CD4-positive, alpha-beta T cell (primary cell): ENCODE measurements around the gene HIBADH. TPM values are rescaled to one million over a fixed set of nuclear protein-coding genes. Genes with fewer than 3 reads are reported as not detected.

Experiments used
- ATAC-seq: fragments of 200-7000 bp; cut with Tn5 transposase; one replicate; pipeline ENCODE4 v1.10.0; 2022; ENCODE audit warnings: mild to moderate bottlenecking; ENCODE audit not compliant: poor library complexity
- CTCF ChIA-PET: fragments of 350-600 bp; sonication (Branson Sonifier 250); formaldehyde crosslinking; loops from one replicate; lab custom pipeline; 2021; ENCODE audit warnings: antibody characterized with exemption, inconsistent platforms; lab: Charles Lee
- POLR2A ChIA-PET: fragments of 350-600 bp; sonication (Branson Sonifier 250); formaldehyde crosslinking; loops from one replicate; lab custom pipeline; 2021; ENCODE audit warnings: antibody characterized with exemption, inconsistent platforms; lab: Charles Lee
- DNase-seq, 14 experiments: peaks; one replicate each; pipeline ENCODE4 v3.0.0-alpha.2; 2013 to 2020; ENCODE audit warnings: mixed read lengths in 2 of 14
- H3K27ac ChIP-seq, 2 donors: one replicate each; pipeline versions ENCODE4 v1.5.1 to v1.7.0; 2013; ENCODE audit warnings: low read length in 2 of 2, low read depth in 1 of 2, mild to moderate bottlenecking in 1 of 2
- H3K27me3 ChIP-seq, 2 experiments: 1 replicate in 1 of 2; 2 replicates in 1 of 2; pipeline versions ENCODE4 v1.6.1 to v1.7.0; 2013; ENCODE audit warnings: low read length in 2 of 2, control low read depth in 1 of 2, mild to moderate bottlenecking in 1 of 2, moderate library complexity in 1 of 2; ENCODE audit not compliant: insufficient read depth in 2 of 2, control insufficient read depth in 1 of 2
- H3K36me3 ChIP-seq: one replicate; pipeline ENCODE4 v1.6.1; 2013; ENCODE audit warnings: low read length, control low read depth; ENCODE audit not compliant: insufficient read depth
- H3K4me1 ChIP-seq: one replicate; pipeline ENCODE4 v1.6.1; 2013; ENCODE audit warnings: low read length, control low read depth; ENCODE audit not compliant: insufficient read depth
- H3K4me3 ChIP-seq: one replicate; pipeline ENCODE4 v1.5.1; 2013; ENCODE audit warnings: mild to moderate bottlenecking, low read length, moderate library complexity
- H3K9me3 ChIP-seq, 2 experiments: 1 replicate in 1 of 2; 2 replicates in 1 of 2; pipeline versions ENCODE4 v1.6.1 to v1.7.0; 2013; ENCODE audit warnings: low read length in 2 of 2, mild to moderate bottlenecking in 2 of 2, control low read depth in 1 of 2, moderate library complexity in 1 of 2; ENCODE audit not compliant: control insufficient read depth in 1 of 2, insufficient read depth in 1 of 2
- H3K27ac Mint-ChIP-seq: one replicate; pipeline ENCODE4 v1.8.0; 2020; ENCODE audit warnings: mixed read lengths
- H3K27me3 Mint-ChIP-seq: one replicate; pipeline ENCODE4 v1.8.0; 2021; ENCODE audit warnings: mixed read lengths
- H3K36me3 Mint-ChIP-seq: one replicate; pipeline ENCODE4 v1.8.0; 2021; ENCODE audit warnings: low read depth, mixed read lengths
- H3K4me1 Mint-ChIP-seq: one replicate; pipeline ENCODE4 v1.8.0; 2021; ENCODE audit warnings: low read depth, mixed read lengths
- H3K4me3 Mint-ChIP-seq: one replicate; pipeline ENCODE4 v1.8.0; 2020; ENCODE audit warnings: mild to moderate bottlenecking, mixed read lengths
- H3K9me3 Mint-ChIP-seq: one replicate; pipeline ENCODE4 v1.8.0; 2020; ENCODE audit warnings: mixed read lengths
- intact Hi-C, 2 experiments: fragments of 100-400 bp; cut with DNase I in 1 of 2; cut with micrococcal nuclease in 1 of 2; formaldehyde crosslinking; loops; one replicate each; pipeline versions ENCODE4 v1.15.1 to v1.9.0; 2023 to 2025; cut with DNase I, micrococcal nuclease
- polyA plus RNA-seq, 2 donors: library from polyadenylated mRNA; unstranded; fragments of 120-200 nt; gene quantifications; one replicate each; pipeline ENCODE4 v1.2.1, GENCODE V29; 2013
- total RNA-seq, 174 experiments: library from RNA in 2 of 174; stranded (reverse) in 2 of 174; gene quantifications; one replicate each; pipeline ENCODE4 v1.2.3 and lab custom pipeline; 2021 to 2026
- TF ChIP-seq, protein P1 (sequence below): fragments of 200-600 bp; IDR thresholded peaks from one replicate; pipeline ENCODE4 v1.8.0; 2022; ENCODE audit warnings: antibody characterized with exemption, mild to moderate bottlenecking

HIBADH gene
- 1 to 10 TPM; 6.3 to 8.4 TPM for total RNA-seq
- 12.8 TPM for polyA plus RNA-seq (2013, experiment 1 of 2)
- 14.5 TPM for polyA plus RNA-seq (2013, experiment 2 of 2)
- 5.5 to 33.8 (median 19.4) reads per million in 172 experiments for total RNA-seq (lab: John Stamatoyannopoulos, UW)

DNA sequence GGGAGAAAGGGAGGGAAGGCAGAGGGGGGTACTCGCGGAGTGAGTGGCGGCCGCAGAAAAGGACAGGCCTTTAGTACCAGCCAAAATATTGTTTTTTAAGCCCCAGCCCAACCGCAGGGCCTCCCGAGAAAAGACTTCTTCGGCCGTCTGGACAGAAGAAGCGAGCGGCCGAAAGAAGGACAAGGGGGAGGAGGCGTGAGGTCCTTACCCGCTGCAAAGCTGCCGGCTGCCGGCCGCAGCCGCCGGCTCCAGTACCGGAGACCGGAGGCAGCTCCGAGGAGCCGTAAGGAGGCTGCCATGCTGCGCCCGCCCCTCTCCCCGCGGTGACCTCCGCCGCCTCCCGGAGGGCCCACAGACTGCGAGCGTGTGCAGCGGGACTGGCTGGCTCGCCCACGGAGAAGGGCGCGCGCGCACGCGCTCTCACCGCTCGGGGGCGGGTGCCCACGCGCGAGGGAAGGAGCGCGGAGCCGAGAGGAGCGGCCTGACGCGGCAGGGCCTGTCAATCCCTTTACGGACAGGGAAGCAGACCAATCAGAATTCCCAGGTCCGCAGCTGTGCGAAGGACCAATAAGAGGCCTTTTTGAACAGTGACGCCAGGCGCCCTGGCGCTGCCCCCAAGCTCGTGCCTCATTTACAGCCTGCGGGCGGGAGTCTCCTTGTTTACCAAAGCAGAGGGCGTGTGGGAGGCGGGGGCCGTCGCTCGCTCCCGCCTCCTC lies at the start of gene HIBADH:
HIBADH (minus strand) TSS at position 394 of the 716 bp plus-strand sequence; CDS start at position 299, 95 bp downstream.
- intact Hi-C loops: loop anchor here (1.0 to 10.0 kb wide), 6 partner anchors 77 to 1460 kb away; partner anchors contain the start of genes CBX3 (in 1 of the 2), HNRNPA2B1 (in 1 of the 2), JAZF1 (in 1 of the 2) and TAX1BP1 (in 1 of the 2)
- no peaks in the 10 kb centered on the region for H3K36me3 Mint-ChIP-seq
- Histone ChIP-seq H3K27me3 (no peaks in the 10 kb centered on the region), H3K27ac (peak within 1 kb of the TSS; percentile 50 to 83), H3K36me3 (no peaks in the 10 kb centered on the region), H3K9me3 (no peaks in the 10 kb centered on the region), H3K4me3 (peak within 1 kb of the TSS; percentile 98), H3K4me1 (peaks cover 16% of the 10 kb centered on the region)
- ChIA-PET CTCF (interaction anchor here (1.2 to 1.4 kb wide), 3 partner anchors 33 to 111 kb away, joined by 3 to 9 read pairs (median 3); partner anchors contain the start of gene TAX1BP1), POLR2A (interaction anchor here (0.6 to 2.7 kb wide), 20 partner anchors 12 to 1463 kb away, joined by 3 to 116 read pairs (median 4); partner anchors contain the start of genes CBX3, HNRNPA2B1 and TAX1BP1)
- no peaks in the 10 kb centered on the region for H3K27me3 Mint-ChIP-seq
- peaks cover 20% of the 10 kb centered on the region for H3K4me1 Mint-ChIP-seq
- peak within 1 kb of the TSS; percentile 99 for H3K27ac Mint-ChIP-seq
- no peaks in the 10 kb centered on the region for H3K9me3 Mint-ChIP-seq
- TF ChIP-seq, protein P1, sequence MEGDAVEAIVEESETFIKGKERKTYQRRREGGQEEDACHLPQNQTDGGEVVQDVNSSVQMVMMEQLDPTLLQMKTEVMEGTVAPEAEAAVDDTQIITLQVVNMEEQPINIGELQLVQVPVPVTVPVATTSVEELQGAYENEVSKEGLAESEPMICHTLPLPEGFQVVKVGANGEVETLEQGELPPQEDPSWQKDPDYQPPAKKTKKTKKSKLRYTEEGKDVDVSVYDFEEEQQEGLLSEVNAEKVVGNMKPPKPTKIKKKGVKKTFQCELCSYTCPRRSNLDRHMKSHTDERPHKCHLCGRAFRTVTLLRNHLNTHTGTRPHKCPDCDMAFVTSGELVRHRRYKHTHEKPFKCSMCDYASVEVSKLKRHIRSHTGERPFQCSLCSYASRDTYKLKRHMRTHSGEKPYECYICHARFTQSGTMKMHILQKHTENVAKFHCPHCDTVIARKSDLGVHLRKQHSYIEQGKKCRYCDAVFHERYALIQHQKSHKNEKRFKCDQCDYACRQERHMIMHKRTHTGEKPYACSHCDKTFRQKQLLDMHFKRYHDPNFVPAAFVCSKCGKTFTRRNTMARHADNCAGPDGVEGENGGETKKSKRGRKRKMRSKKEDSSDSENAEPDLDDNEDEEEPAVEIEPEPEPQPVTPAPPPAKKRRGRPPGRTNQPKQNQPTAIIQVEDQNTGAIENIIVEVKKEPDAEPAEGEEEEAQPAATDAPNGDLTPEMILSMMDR: peak; percentile 19
- ATAC-seq (peak; percentile 94), DNase-seq (peak; percentile 89 to 99 (median 95))
- H3K4me3 Mint-ChIP-seq: peak within 1 kb of the TSS; percentile 93

DNA sequence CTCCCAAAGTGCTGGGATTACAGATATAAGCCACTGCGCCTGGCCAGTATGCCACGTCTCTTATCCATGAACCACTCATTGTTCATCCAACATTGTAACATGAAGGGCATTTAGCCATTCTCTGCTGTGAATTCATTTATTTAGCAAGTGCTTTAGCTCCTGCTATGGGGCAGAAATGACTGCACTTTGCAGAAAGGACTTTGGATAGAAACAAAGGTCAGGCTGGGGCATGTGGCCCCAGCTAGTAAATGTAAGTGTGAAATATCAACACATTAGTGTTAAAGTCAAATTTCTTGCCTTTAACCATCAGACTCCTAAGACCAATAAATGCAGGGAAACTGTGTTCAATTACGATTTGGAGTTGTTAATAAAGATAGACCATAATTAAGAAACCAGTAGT lies 49.5 kb upstream of the HIBADH start:
- intact Hi-C loops: no loop called here
- Histone ChIP-seq H3K27ac (no peak overlapping the region), H3K4me3 (no peak overlapping the region), H3K36me3 (no peaks in the 10 kb centered on the region), H3K27me3 (peaks cover 0 to 8% of the 10 kb centered on the region in 2 experiments), H3K9me3 (no peaks in the 10 kb centered on the region), H3K4me1 (no peaks in the 10 kb centered on the region)
- H3K27me3 Mint-ChIP-seq: peaks cover 29% of the 10 kb centered on the region
- CTCF ChIA-PET: interaction anchor here (1.1 kb wide), 1 partner anchor 11 kb away, joined by 5 read pairs; no protein-coding TSS in a partner anchor
- TF ChIP-seq, protein P1: no peak
- POLR2A ChIA-PET: interaction anchor here (0.6 kb wide), 1 partner anchor 49 kb away, joined by 5 read pairs; no protein-coding TSS in a partner anchor
- no peaks in the 10 kb centered on the region for H3K9me3 Mint-ChIP-seq
- no peaks in the 10 kb centered on the region for H3K36me3 Mint-ChIP-seq
- H3K4me3 Mint-ChIP-seq: no peak overlapping the region
- no peak for DNase-seq
- no peaks in the 10 kb centered on the region for H3K4me1 Mint-ChIP-seq
- ATAC-seq: no peak
- H3K27ac Mint-ChIP-seq: no peak overlapping the region

DNA sequence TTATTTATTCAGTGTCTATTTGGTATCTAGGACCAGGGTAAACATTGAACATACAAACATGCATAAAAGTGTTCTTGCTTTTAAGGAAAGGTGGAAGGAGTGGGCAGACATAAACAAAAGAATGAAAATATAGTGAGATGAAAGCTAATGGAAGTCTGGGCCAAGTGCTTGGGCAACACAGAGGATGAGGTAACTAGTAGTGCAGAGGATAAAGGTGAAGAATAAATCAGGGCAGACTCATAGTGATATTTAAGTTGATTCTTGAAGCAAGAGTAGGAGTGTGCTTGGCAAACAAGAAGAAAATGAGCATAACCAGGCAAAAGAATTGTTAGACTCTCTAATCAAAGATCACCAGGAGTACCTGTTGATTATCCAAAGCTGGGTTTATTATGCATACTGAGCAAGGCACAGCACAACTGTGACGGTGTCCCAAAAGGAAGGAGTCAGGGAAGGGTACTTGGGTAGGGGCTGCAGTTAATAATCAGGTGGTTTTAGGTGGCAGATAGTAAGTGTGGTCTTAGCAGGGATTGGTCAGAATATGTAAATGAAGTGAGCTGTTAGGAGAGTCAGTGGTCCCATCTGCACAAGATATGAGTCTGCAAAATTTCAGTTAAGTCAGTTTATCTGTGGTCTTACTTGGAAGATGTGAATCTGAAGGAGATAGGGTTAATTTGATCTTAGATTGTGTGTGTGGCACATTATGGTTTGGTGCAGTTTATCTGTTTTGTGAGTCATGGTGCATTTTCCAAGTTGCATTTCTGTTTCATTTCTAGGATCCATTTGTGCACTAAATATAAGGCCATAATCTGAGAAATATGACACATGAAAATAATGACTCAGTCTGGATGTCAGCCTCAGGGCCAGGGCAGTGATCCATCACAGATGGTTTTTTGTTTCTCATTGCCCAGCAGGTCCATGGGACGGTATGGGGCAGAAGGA lies 46.7 kb upstream of the HIBADH start:
- ChIA-PET POLR2A (no interaction called here), CTCF (no interaction called here)
- Histone ChIP-seq H3K9me3 (no peaks in the 10 kb centered on the region), H3K4me3 (no peak overlapping the region), H3K4me1 (no peaks in the 10 kb centered on the region), H3K27ac (no peak overlapping the region), H3K27me3 (peaks cover 0 to 4% of the 10 kb centered on the region in 2 experiments), H3K36me3 (no peaks in the 10 kb centered on the region)
- Mint-ChIP-seq H3K9me3 (no peaks in the 10 kb centered on the region), H3K27me3 (peaks cover 16% of the 10 kb centered on the region), H3K27ac (no peak overlapping the region), H3K36me3 (no peaks in the 10 kb centered on the region), H3K4me3 (no peak overlapping the region), H3K4me1 (no peaks in the 10 kb centered on the region)
- intact Hi-C loops: no loop called here
- no peak for DNase-seq
- TF ChIP-seq, protein P1: no peak
- ATAC-seq: no peak
